ENCODE results near the gene AFF3.

GRCh38 chr2:99864561-99865553 is 277.5 kb downstream of the AFF3 start:
- TF ChIP-seq SNAPC2 (CRISPR knock-in tag; IDR thresholded peaks at IDR 0.05), result no peak
- no peak for TF ChIP-seq HOMEZ (CRISPR knock-in tag; IDR thresholded peaks at IDR 0.05; ENCODE audit: low read depth)

Measured in HepG2 (cell line).